Measurements from ENCODE around the gene ACOT7. TPM values are rescaled to one million over a fixed set of nuclear protein-coding genes. Genes with fewer than 3 reads are reported as not detected.

ACOT7 gene
- total and polyA plus RNA-seq, 2 donors (not counting 1 experiment from before 2014, with no cell fraction given) = 4.2 to 4.6 TPM

DNA sequence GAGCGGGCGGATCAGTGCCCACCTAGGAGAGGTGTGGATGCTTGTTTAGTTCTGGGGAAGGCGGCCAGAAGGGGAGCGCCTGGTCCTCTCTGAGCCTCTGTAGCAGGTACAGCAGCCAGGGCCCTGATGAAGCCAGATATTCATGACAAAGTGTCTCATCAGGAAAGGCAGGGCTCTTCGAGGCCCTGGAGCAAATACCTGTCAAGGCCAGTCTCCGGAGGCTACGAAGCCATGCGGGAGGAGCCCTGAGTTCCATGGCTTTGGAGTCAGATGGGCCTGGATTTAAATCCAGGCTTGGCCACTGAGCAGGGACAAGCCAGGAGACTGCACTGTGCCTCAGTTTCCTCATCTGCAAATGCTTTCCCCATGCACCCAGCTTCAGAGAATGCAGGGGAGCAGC lies 107.3 kb downstream of the ACOT7 start:
- ChIA-PET POLR2A (no interaction called here), CTCF (no interaction called here)
- no peak overlapping the region for H3K9ac ChIP-seq (ENCODE audit: low read length)
- DNase-seq (no peak), ATAC-seq (ENCODE audit: low read depth) (no peak)
- Mint-ChIP-seq H3K27me3 (no peaks in the 10 kb centered on the region), H3K9me3 (ENCODE audit: insufficient read depth) (no peaks in the 10 kb centered on the region), H3K27ac (no peak overlapping the region), H3K4me3 (no peak overlapping the region), H3K4me1 (no peaks in the 10 kb centered on the region)
- H3K79me2 ChIP-seq (ENCODE audit: control insufficient read depth, insufficient read depth, low read length) = no peaks in the 10 kb centered on the region
- intact Hi-C loops (cut with micrococcal nuclease) = no loop called here
- 97% methylated on average over 8 of the region's 8 CpGs for WGBS (ENCODE audit: insufficient coverage)
- H4K20me1 ChIP-seq (ENCODE audit: control insufficient read depth, insufficient read depth, low read length, poor library complexity, severe bottlenecking) = no peaks in the 10 kb centered on the region
- H2AFZ ChIP-seq (ENCODE audit: insufficient read depth, low read depth, low read length, poor library complexity, severe bottlenecking) = no peak overlapping the region
- no peaks in the 10 kb centered on the region for H3K4me1 ChIP-seq (ENCODE audit: control insufficient read depth in 2 of 2, insufficient read depth in 2 of 2, low read length in 2 of 2)
- H3K9me3 ChIP-seq (ENCODE audit: control extremely low read depth in 1 of 3, control insufficient read depth in 2 of 3, insufficient read depth in 1 of 3, low read length in 2 of 3) = no peaks in the 10 kb centered on the region
- TF ChIP-seq EZH2 (IDR thresholded peaks at IDR 0.05; ENCODE audit: borderline replicate concordance, insufficient read depth, low read depth, low read length, poor library complexity, severe bottlenecking) = no peak
- TF ChIP-seq, protein P1, sequence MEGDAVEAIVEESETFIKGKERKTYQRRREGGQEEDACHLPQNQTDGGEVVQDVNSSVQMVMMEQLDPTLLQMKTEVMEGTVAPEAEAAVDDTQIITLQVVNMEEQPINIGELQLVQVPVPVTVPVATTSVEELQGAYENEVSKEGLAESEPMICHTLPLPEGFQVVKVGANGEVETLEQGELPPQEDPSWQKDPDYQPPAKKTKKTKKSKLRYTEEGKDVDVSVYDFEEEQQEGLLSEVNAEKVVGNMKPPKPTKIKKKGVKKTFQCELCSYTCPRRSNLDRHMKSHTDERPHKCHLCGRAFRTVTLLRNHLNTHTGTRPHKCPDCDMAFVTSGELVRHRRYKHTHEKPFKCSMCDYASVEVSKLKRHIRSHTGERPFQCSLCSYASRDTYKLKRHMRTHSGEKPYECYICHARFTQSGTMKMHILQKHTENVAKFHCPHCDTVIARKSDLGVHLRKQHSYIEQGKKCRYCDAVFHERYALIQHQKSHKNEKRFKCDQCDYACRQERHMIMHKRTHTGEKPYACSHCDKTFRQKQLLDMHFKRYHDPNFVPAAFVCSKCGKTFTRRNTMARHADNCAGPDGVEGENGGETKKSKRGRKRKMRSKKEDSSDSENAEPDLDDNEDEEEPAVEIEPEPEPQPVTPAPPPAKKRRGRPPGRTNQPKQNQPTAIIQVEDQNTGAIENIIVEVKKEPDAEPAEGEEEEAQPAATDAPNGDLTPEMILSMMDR (IDR thresholded peaks at IDR 0.05) = no peak
- no peak overlapping the region for H3K4me3 ChIP-seq (ENCODE audit: control extremely low read depth in 1 of 5, extremely low read depth in 1 of 5, insufficient read depth in 1 of 5, low read depth in 2 of 5, low read length in 4 of 5)
- no peak overlapping the region for H3K4me2 ChIP-seq (replicated peaks; ENCODE audit: low read depth, low read length, poor library complexity, severe bottlenecking)
- H3K27ac ChIP-seq (ENCODE audit: low read length in 2 of 2) = no peak overlapping the region
- H3K27me3 ChIP-seq (replicated peaks in 1 of 4; ENCODE audit: control extremely low read depth in 1 of 4, control insufficient read depth in 3 of 4, insufficient read depth in 4 of 4, low read length in 3 of 4) = no peaks in the 10 kb centered on the region
- H3K36me3 ChIP-seq (replicated peaks in 1 of 2; ENCODE audit: control extremely low read depth in 1 of 2, control insufficient read depth in 1 of 2, extremely low read depth in 1 of 2, insufficient read depth in 2 of 2, low read length in 1 of 2) = no peaks in the 10 kb centered on the region

GRCh38 chr1:6285336-6285735 lies 108.2 kb downstream of the ACOT7 start:
- Mint-ChIP-seq H3K4me3 (no peak overlapping the region), H3K9me3 (ENCODE audit: insufficient read depth) (no peaks in the 10 kb centered on the region), H3K27ac (no peak overlapping the region), H3K4me1 (no peaks in the 10 kb centered on the region), H3K27me3 (no peaks in the 10 kb centered on the region)
- ATAC-seq (ENCODE audit: low read depth) = no peak
- Histone ChIP-seq H3K79me2 (ENCODE audit: control insufficient read depth, insufficient read depth, low read length) (no peaks in the 10 kb centered on the region), H3K36me3 (replicated peaks in 1 of 2; ENCODE audit: control extremely low read depth in 1 of 2, control insufficient read depth in 1 of 2, extremely low read depth in 1 of 2, insufficient read depth in 2 of 2, low read length in 1 of 2) (no peaks in the 10 kb centered on the region), H3K9ac (ENCODE audit: low read length) (no peak overlapping the region), H3K4me3 (ENCODE audit: control extremely low read depth in 1 of 5, extremely low read depth in 1 of 5, insufficient read depth in 1 of 5, low read depth in 2 of 5, low read length in 4 of 5) (no peak overlapping the region), H3K9me3 (ENCODE audit: control extremely low read depth in 1 of 3, control insufficient read depth in 2 of 3, insufficient read depth in 1 of 3, low read length in 2 of 3) (no peaks in the 10 kb centered on the region), H3K4me1 (ENCODE audit: control insufficient read depth in 2 of 2, insufficient read depth in 2 of 2, low read length in 2 of 2) (no peaks in the 10 kb centered on the region), H3K27me3 (replicated peaks in 1 of 4; ENCODE audit: control extremely low read depth in 1 of 4, control insufficient read depth in 3 of 4, insufficient read depth in 4 of 4, low read length in 3 of 4) (no peaks in the 10 kb centered on the region), H4K20me1 (ENCODE audit: control insufficient read depth, insufficient read depth, low read length, poor library complexity, severe bottlenecking) (no peaks in the 10 kb centered on the region), H3K27ac (ENCODE audit: low read length in 2 of 2) (no peak overlapping the region), H3K4me2 (replicated peaks; ENCODE audit: low read depth, low read length, poor library complexity, severe bottlenecking) (no peak overlapping the region), H2AFZ (ENCODE audit: insufficient read depth, low read depth, low read length, poor library complexity, severe bottlenecking) (no peak overlapping the region)
- TF ChIP-seq EZH2 (IDR thresholded peaks at IDR 0.05; ENCODE audit: borderline replicate concordance, insufficient read depth, low read depth, low read length, poor library complexity, severe bottlenecking) = no peak
- TF ChIP-seq, protein P1 (IDR thresholded peaks at IDR 0.05) = no peak
- ChIA-PET POLR2A (no interaction called here), CTCF (no interaction called here)
- 88% methylated on average over 11 of the region's 11 CpGs for WGBS (ENCODE audit: insufficient coverage)
- no peak for DNase-seq
- intact Hi-C loops (cut with micrococcal nuclease) = no loop called here
